T-helper 9 cell (primary cell): Measurements from ENCODE around the gene CDH23.

Experiments used
- DNase-seq: peaks from one replicate; pipeline ENCODE4 v3.0.0-alpha.2; 2020

Gene CDH23

DNA sequence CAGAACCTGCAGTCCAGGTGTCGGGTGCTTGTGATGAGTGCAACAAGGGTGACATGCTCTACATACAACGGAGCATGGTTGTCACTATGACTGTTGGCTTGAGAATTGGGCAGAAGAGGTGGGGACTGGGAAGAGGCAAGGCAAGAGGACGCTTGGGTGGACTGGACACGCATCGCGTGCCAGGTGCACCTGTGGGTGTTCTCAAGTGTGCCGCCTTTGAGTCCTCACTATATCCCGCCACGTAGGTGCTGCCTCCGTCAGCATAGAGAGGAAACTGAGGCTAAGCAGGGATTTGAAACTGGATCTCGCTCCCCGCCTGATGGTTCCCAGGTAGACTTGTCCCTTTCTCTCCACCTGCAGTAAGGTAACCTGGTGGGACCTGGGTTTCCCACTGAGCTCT lies 27.2 kb downstream of the CDH23 start:
- no peak for DNase-seq

DNA sequence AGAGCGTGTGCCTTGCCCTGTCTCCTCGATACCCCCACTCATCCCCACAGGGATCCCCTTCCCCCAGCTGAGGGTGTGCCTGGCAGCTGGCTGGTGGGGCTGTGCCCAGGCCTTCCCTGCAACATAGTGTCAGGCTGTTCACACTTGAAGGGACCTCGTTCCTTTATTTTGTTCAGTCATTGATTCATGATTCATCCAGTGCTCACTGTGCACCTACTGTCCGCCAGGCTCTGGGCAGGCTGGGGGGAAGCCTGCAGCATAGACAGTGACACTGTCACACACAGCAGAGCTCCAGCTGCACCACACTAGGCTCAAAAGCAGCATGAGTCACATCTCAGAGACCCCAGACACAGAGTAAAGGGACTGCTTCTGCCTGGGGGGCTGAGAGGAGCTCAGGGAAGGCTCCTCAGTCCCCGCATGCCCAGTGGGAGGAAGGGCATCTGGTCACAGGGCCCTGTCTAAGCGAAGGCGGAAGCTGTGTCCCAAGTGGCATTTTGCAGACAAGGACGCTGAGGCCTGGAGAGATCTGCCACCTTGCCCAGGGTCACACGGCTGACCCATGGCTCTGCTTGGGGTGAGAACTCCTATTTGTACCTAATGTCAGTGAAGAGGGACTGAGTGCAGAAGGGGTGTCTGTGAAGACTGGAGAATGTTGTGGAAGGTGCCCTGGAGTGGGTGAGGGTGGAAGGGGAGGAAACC lies 27.9 kb downstream of the CDH23 start:
- DNase-seq = no peak

- no peak for DNase-seq
Measured at GRCh38 chr10:71426058-71426605, 29.4 kb downstream of the CDH23 start.

GRCh38 chr10:71427246-71427645 lies 30.5 kb downstream of the CDH23 start:
- no peak for DNase-seq

DNA sequence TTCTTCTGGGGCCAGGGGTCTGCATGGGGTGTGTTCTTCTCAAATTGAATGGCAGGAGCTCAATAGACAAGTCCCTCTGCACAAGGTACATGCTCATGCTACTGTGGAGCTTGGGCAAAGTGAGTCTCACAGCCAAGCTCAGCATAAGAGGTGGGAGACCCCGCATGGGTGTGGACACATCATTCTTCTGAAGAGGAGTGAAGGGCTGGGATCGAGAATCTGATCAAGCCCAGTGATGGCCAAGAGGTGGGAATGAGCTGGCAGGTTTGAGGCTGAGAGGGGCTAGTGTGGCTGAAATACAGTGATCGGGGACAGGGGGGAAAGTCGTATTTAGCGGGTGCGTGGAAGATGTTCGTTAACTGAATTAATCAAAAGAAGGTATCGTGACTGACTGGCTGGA lies 32.6 kb downstream of the CDH23 start:
- DNase-seq = no peak

- no peak for DNase-seq
Measured at GRCh38 chr10:71429929-71430328, 33.2 kb downstream of the CDH23 start.

DNA sequence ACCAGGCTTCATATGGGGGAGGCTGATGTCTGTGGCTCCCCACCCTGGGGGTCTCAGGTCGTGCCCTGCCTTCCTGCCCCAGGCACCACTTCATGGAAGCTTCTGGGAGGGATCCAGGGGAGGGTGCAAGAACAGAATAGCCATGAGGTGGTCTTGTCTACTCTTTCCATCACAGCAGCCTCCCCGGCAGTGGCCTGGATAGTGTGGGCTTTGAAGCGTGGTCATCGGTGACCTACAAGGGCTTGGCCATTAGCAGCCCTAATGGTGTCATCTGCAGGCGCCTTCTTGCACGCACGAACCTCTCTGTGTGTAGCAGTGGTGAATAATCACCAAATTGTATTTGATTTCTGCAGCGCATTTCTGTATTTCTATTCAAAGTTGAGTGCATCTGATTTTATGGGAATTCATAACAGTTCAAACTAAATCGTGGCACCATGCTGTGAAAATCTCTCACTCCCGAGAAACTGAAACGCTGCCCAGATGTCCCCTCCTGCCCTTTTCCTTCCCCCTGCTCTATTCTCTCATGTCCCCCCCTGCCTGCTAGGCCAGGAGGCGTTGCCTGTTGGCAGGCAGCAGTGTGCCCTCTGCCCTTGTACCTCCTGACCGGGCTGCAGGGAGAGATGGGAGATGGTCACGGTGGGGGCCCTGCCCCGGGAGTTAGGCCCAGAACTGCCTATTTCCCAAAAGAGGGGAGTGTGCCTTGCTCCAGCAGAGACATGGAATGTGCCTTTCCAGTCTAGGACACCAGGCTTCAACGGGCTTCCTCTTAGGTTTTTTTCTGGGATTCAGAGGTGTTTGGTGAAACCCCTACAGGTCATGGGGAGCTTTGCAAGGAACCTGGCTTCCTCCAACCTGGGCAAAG lies 34.8 kb downstream of the CDH23 start:
- DNase-seq = no peak

GRCh38 chr10:71432101-71432905 lies 35.6 kb downstream of the CDH23 start:
- no peak for DNase-seq

DNA sequence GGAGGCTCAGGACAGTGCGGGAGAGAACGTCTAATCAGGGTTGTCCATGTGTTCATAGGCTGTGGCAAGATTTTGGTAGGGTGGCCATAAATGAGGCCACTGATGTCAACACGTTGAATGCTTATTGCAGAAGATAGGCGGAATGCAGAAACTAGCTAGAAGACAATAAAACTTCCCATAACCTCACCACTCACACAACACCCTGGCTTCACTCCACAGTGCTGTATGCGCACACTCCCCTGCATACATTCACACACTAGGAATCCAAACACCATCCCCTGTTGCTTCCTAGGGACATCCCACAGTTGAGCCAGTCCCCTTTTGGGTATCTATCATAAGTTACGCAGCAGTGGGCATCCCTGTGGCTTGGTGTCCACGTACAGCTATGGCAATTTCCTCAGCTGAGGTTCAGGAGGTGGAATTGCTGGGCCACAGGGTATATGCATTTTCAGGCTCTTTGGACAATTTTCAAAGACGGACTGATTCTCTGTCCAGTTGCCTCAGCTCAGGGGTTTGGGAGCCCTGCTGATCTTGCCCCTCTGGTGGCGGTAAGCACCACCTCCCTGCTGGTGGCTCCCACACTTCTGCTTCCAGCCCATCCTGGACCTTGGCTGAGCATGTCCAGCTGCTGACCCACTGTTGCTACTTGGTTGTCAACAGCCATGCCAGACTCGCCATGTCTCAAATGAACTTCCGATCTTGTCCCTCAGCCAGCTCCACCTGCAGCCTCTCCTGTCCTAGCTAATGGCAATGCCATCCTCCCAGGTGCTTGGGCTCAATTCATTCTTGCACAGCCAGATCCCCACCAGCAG lies 36.4 kb downstream of the CDH23 start:
- DNase-seq = no peak

DNA sequence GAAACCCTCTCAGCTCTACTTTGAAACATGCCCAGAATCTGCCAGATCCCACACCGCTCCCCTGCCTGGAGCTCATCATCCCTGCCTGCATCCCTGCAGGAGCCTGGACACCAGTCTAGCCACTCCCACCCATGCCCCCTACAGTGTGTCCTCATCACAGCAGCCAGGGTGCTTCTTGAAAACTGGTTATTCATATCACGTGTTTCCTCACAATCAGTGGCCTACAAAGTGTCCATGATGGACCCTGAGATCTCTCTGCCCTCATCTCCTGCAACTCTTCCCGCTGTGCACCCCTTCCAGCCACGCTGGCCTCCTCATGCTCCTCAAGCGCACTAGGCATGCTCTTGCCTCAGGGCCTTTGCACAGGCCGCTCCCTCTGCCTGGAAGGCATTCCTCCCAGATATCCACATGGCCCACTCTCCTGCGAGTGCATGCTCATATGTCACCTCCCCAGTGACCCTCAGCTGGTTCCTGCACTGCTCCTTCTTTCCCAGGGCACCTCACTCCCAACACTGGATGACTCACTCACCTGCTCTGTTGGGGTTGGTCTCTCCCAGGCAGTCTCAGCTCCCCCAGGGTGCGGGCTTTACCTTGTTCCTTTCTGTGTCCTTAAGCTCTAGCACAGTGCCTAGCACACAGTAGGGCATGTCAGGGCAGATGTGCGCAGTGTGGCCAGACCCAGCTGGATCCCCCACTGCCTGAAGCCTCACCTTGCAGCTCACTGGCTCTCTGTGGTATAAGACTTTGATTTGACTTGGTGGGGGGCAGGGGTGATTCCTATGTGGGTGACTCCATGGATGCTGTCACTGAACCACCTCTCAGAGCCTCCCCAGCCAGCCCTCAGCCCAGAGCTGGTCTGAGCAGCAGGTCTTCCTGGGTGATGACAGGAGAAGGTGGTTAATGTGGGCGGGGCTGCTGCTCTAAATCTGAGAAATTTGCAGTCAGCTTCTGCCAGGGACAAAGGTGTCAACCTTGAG lies 37.3 kb downstream of the CDH23 start:
- no peak for DNase-seq

DNA sequence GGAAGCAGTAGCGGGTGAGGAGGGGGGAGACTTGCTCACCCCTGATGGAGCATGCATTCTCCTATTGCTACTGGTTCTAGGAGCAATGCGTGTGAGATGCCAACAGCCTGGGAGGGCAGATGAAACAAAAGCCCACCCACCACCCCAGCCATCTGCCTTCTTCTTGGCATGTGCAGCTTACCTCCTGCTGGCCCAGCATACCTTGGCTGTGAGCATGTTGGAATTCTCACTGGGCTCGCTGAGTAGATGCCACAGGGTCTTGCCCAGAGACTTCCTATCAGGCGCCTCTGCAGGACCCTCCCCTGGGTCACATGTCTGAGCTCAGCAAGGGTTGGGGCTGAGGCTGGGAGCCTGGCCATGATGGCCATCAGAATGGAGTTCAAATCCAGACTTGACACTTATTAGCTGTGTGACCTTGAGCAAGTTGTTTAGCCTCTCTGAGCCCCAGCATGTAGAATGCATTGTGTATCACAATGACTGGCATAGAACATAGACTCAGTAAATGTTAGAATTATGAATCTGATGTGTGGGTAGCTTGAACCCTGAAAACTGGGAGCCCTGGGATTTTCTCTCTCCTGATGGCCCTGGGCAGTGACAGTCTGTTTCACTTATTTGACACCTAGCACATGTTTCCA lies 38.2 kb downstream of the CDH23 start:
- DNase-seq = no peak

- DNase-seq = no peak
Measured at GRCh38 chr10:71435571-71436267, 39.0 kb downstream of the CDH23 start.

GRCh38 chr10:71436268-71437125 lies 39.8 kb downstream of the CDH23 start:
- DNase-seq = no peak

DNA sequence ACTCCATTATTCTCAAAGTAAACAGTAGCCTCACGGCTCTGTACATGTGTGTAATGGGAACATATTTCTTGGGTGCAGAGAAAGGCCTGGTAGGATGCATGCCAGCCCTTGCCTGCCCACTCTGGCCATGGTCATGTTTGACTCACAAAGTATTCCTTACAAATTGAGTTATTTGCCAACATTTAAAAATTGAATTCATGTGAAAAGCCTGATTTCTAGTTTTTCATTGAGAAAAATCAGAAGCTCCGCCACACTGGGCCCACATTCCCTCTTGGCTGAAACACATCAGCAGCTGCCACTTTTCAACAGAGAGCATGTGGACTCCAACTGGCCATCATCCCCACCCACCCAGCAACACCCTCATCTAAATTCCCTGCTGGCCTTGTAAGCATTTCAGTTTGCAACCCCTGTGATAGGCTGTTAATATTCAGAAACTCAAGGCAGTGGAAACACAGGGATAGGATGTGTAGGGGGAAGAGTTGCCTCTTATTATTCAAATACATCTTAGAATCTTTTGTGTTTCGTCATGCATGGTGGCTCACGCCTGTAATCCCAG lies 40.9 kb downstream of the CDH23 start:
- DNase-seq = no peak

DNA sequence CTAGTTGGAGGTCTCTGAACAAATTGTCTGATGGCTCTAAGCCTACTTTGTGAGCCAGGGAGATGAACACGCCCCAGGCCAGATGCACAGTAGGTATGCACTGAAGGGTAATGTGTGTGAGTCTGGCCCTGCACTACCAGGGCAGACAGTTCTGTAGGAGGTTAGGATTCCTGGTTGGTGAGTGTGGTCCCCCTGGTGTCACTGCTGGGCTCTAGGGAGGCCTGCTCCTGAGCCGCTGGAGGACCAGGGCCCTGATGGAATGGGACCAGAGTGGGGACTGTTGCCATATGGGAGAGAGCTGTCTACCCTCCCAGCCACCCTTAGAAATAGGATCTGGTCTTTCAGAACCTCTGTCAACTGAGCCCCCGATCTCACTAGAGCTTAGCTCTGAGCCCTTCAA lies 42.0 kb downstream of the CDH23 start:
- no peak for DNase-seq

DNA sequence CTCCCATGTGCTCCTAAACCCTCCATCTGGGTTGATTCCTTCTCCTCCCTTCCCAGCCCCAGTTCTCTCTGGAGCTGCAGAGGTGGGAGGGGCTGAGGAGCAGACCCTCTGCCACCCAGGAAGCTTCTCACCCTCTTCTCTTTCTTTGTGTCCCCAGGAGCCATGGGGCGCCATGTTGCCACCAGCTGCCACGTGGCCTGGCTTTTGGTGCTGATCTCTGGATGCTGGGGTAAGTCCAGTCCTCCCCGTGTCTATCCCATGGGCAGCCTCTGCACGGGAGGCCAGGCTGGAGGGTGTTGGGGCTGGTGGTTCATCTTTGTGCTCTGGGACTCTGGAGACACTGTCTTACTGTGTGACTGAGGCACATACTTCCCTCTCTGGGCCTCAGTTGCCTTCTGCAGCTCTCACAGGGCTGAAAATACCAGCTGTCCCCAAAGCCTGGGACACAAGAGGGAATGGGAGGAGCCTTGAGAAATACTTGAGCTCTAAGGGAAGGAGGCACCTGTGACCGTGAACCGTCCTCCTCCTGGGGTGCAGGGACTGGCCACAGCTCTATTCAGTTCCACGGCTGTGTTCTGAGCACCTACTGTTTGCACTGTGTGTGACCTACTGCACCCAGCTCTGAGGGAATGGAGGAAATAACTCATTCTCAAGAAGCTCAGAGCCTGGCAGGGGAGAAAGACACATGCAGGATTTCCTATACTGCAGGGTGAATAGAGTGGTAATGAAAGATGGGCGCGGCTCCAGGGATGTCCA lies 43.1 kb downstream of the CDH23 start:
- DNase-seq = no peak

DNA sequence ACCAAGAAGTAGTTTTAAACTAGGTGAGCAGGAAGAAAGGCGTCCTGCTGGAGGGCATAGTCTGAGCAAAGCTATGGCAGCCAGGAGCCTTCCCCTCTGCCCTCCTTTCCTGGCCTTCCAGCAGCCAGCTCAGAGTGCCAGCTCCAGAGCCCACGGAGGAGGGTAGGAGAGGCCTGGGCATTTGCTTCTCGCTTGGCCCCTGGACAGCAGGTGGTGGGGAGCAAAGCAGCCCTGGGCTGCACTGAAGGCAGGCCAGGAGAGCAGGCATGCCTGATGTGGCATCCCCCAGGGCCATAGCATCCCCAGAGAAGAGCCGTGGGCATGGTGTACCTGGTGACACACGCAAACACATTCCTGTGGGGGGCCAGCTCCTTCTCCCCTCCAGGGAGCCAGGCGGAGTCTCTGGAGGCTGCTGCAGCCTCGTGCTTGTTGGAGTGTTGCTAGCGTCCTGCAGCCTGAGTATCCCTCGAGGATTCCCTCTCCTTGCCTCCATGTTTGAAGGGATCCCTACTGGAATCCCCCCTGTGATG lies 43.9 kb downstream of the CDH23 start:
- no peak for DNase-seq
